ENCODE results near the gene NSG1.

Gene NSG1

DNA sequence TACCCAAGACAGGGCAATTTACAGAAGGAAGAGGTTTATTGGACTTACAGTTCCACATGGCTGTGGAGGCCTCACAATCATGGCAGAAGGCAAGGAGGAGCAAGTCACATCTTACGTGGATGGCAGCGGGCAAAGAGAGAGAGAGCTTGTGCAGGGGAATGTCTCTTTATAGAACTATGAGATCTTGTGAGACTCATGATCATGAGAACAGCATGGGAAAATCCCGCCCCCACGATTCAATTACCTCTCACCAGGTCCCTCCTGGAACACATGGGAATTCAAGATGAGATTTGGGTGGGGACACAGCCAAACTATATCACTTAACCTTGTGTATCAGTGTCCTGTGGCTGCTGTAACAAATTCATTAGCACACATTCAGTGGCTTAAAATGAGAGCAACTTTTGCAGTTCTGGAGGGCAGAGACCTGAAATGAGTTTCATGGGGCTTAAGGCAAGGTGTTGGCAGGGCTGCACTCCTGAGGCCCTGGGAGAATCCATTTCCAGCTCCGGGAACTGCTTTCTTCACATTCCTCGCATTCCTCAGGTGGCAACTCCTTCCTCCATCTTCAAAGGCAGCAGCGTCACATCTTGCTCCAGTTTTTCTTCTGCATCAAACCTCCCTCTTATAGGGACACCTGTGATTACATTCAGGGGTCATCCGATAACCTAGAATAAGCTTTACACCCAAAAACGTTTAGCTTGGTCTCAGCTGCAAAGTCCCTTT, 22.3 kb upstream of the NSG1 start:
- H3K9me2 ChIP-seq (replicated peaks; ENCODE audit: control insufficient read depth, low read length): no peaks in the 10 kb centered on the region
- H3K9me3 ChIP-seq (ENCODE audit: control insufficient read depth, insufficient read depth, low read length): peaks cover 6% of the 10 kb centered on the region; the same call in 1 of the 2 replicates
- H3K27ac ChIP-seq (ENCODE audit: low read depth, low read length): no peak overlapping the region
- no peaks in the 10 kb centered on the region for H3K79me2 ChIP-seq (ENCODE audit: control insufficient read depth, low read length)
- TF ChIP-seq EZH2phosphoT487 (IDR thresholded peaks at IDR 0.05; ENCODE audit: borderline replicate concordance, low read length): no peak
- no peaks in the 10 kb centered on the region for H3F3A ChIP-seq (ENCODE audit: control insufficient read depth, insufficient read depth)
- H3K4me2 ChIP-seq (ENCODE audit: low read length): no peak overlapping the region
- H3K4me1 ChIP-seq (ENCODE audit: control insufficient read depth, low read length): no peaks in the 10 kb centered on the region
- H3K27me3 ChIP-seq (ENCODE audit: control insufficient read depth, low read length): no peaks in the 10 kb centered on the region
- H3K4me3 ChIP-seq (ENCODE audit: low read length): no peak overlapping the region
- no peaks in the 10 kb centered on the region for H3K36me3 ChIP-seq (ENCODE audit: control insufficient read depth, low read length)
- H4K20me1 ChIP-seq (ENCODE audit: control insufficient read depth, insufficient read depth, low read depth, low read length): no peaks in the 10 kb centered on the region

DNA sequence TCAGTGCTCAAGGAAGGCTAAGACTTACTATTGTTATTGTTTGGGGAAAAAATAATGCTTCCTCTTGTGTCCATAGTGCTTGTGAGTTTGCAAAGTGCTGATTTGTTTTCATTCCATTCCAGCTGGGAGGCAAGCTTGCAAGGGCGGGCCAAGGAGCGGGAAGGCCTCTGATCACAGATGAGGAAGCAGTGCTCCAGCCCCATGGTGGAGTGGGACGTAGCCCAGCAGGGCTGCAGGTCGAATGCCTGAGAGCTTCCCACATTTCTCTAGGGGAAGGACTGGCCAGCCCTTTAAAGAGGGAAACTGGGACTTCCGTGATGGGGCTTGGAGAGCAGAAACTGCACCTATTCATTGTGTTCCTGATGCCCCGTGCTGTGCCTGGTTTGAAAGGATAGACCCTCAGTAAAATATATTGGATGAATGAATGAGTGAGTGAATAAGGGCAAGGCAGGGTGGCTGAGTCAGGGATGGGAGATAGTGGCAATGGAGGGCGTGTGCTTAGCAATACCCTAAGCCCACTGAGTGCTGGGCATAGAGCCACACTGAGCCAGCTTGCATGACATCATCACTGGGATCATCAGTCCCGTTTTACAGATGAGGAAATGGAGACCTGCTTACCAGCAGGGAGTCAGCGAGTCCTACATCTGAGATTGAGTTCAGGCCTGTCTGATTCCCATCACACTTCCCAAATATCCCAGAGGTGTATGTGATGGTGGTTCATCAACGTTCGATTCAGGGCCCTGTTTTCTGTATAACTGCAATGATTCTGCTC, 17.9 kb upstream of the NSG1 start:
- Histone ChIP-seq H3K27me3 (ENCODE audit: control insufficient read depth, low read length) (no peaks in the 10 kb centered on the region), H3K9me2 (replicated peaks; ENCODE audit: control insufficient read depth, low read length) (no peaks in the 10 kb centered on the region), H3K4me3 (ENCODE audit: low read length) (no peak overlapping the region), H4K20me1 (ENCODE audit: control insufficient read depth, insufficient read depth, low read depth, low read length) (no peaks in the 10 kb centered on the region), H3K36me3 (ENCODE audit: control insufficient read depth, low read length) (no peaks in the 10 kb centered on the region), H3K9me3 (ENCODE audit: control insufficient read depth, insufficient read depth, low read length) (peaks cover 6% of the 10 kb centered on the region; the same call in 1 of the 2 replicates), H3K27ac (ENCODE audit: low read depth, low read length) (no peak overlapping the region), H3K4me2 (ENCODE audit: low read length) (no peak overlapping the region), H3K4me1 (ENCODE audit: control insufficient read depth, low read length) (no peaks in the 10 kb centered on the region), H3K79me2 (ENCODE audit: control insufficient read depth, low read length) (no peaks in the 10 kb centered on the region), H3F3A (ENCODE audit: control insufficient read depth, insufficient read depth) (no peaks in the 10 kb centered on the region)
- TF ChIP-seq EZH2phosphoT487 (IDR thresholded peaks at IDR 0.05; ENCODE audit: borderline replicate concordance, low read length): no peak
- no peak for TF ChIP-seq CTCF (IDR thresholded peaks at IDR 0.05; ENCODE audit: low read depth, low read length, poor library complexity, severe bottlenecking)

- Histone ChIP-seq H3K27ac (ENCODE audit: low read depth, low read length) (no peak overlapping the region), H3K36me3 (ENCODE audit: control insufficient read depth, low read length) (no peaks in the 10 kb centered on the region), H3K4me1 (ENCODE audit: control insufficient read depth, low read length) (no peaks in the 10 kb centered on the region), H3K79me2 (ENCODE audit: control insufficient read depth, low read length) (no peaks in the 10 kb centered on the region), H4K20me1 (ENCODE audit: control insufficient read depth, insufficient read depth, low read depth, low read length) (no peaks in the 10 kb centered on the region), H3K9me3 (ENCODE audit: control insufficient read depth, insufficient read depth, low read length) (peaks cover 9% of the 10 kb centered on the region; the same call in 1 of the 2 replicates), H3K4me2 (ENCODE audit: low read length) (no peak overlapping the region), H3F3A (ENCODE audit: control insufficient read depth, insufficient read depth) (no peaks in the 10 kb centered on the region), H3K9me2 (replicated peaks; ENCODE audit: control insufficient read depth, low read length) (no peaks in the 10 kb centered on the region), H3K4me3 (ENCODE audit: low read length) (no peak overlapping the region), H3K27me3 (ENCODE audit: control insufficient read depth, low read length) (peaks cover 3% of the 10 kb centered on the region; the same call in 1 of the 2 replicates)
- TF ChIP-seq CTCF (IDR thresholded peaks at IDR 0.05; ENCODE audit: low read depth, low read length, poor library complexity, severe bottlenecking): no peak
- TF ChIP-seq EZH2phosphoT487 (IDR thresholded peaks at IDR 0.05; ENCODE audit: borderline replicate concordance, low read length): no peak
Measured at GRCh38 chr4:4374388-4375098, 12.4 kb upstream of the NSG1 start.

Measured in DOHH2 (cell line).